ENCODE results near the gene ARHGAP44. TPM values are rescaled to one million over a fixed set of nuclear protein-coding genes. Genes with fewer than 3 reads are reported as not detected.

Gene ARHGAP44
- total RNA-seq, 2 experiments from 2014 or later, result 0.26 to 0.37 TPM

DNA sequence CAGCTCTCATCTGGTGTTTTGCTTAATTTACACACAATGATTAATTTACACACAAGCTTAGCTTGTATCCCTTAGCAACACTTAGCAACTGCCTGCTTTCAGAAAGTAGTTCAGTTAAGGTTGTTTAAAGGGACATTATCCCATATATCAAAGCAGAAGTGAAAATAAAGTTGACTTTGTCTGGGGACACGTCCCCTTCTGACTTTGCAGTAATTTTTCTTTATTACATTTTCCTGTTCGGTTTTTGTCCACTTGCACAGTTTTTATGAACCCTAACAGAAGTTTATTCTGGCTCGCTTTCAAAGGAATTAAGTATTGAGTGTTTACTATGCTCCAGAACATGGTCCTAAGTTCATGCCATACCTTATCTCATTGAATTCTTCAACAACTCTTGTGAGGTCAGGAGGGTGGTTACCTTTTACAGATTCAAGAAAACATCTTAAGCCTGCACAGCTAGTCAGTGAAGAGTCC, 41.5 kb downstream of the ARHGAP44 start:
- ATAC-seq (no peak), DNase-seq (no peak)
- H3K27ac Mint-ChIP-seq, result no peak overlapping the region
- no peaks in the 10 kb centered on the region for H3K36me3 Mint-ChIP-seq (ENCODE audit: low read depth)
- ChIA-PET CTCF (no interaction called here), POLR2A (no interaction called here)
- peaks cover 19% of the 10 kb centered on the region for H3K9me3 Mint-ChIP-seq (ENCODE audit: insufficient read depth)
- no peak overlapping the region for H3K4me3 Mint-ChIP-seq
- no peaks in the 10 kb centered on the region for H3K27me3 Mint-ChIP-seq (ENCODE audit: low read depth)
- H3K4me1 Mint-ChIP-seq (ENCODE audit: low read depth), result no peaks in the 10 kb centered on the region

DNA sequence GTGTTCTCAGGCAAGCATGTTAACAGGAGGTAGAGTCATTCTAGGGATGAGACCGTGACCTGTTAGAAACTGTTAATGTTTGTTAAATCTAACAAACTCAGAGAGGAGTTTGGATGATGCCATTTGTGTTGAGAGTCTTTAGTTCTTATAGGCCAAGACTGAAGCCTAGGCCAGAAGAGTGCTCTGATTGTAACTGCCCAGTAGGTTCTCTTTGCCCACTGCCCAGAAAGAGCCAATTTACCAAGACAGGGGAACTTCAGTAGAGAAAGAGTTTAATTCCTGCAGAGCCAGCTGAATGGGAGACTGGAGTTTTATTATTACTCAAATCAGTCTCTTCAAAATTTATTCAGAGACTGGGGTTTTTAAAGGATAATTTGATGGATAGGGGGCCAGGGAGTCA, 42.5 kb downstream of the ARHGAP44 start:
- Mint-ChIP-seq H3K4me3 (no peak overlapping the region), H3K27me3 (ENCODE audit: low read depth) (no peaks in the 10 kb centered on the region), H3K4me1 (ENCODE audit: low read depth) (no peaks in the 10 kb centered on the region), H3K36me3 (ENCODE audit: low read depth) (no peaks in the 10 kb centered on the region), H3K9me3 (ENCODE audit: insufficient read depth) (peaks cover 19% of the 10 kb centered on the region), H3K27ac (no peak overlapping the region)
- DNase-seq, result no peak
- POLR2A ChIA-PET, result no interaction called here
- CTCF ChIA-PET, result no interaction called here
- ATAC-seq, result no peak

DNA sequence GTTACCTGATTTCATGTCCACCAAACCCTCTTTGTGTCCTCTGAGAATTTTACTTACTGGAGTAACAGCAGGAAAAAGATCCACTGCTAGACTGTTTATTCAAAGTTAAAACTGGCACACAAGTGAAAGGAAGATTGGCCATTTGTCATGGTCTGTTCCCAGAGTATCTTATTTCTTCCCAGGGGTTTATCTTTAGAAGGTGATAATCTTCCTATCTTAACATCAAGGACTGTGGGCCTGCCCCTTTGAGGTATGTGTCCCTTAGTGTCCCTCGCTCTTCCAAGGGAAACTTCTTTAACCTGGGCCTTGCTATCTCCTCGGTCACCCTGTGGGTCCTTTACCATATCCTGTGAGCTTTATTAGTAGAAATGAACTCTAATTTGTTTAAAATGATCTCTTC, 49.7 kb downstream of the ARHGAP44 start:
- ChIA-PET POLR2A (no interaction called here), CTCF (no interaction called here)
- Mint-ChIP-seq H3K4me3 (no peak overlapping the region), H3K36me3 (ENCODE audit: low read depth) (no peaks in the 10 kb centered on the region), H3K4me1 (ENCODE audit: low read depth) (no peaks in the 10 kb centered on the region), H3K27me3 (ENCODE audit: low read depth) (no peaks in the 10 kb centered on the region), H3K9me3 (ENCODE audit: insufficient read depth) (no peaks in the 10 kb centered on the region), H3K27ac (no peak overlapping the region)
- no peak for DNase-seq
- no peak for ATAC-seq

DNA sequence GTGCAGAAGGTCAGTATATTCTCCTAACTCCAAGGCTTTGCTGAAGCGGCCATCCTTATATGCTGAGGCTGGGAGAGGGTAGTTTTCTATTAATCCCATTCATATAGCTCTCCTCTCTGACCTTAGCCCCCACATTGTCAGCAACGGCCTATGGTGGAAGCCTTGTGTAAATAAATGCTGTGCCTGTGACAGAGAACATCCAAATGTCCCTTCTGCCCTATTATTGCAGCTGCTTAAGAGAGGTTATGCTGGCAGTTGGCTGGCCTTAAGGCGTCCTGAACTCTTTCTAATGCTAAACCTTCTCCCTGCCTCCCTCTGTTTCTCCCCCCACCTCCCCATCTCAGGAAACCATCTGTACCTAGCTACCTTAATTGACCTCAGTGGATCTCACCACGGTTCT, 53.6 kb downstream of the ARHGAP44 start:
- DNase-seq (no peak), ATAC-seq (no peak)
- Mint-ChIP-seq H3K4me1 (ENCODE audit: low read depth) (no peaks in the 10 kb centered on the region), H3K9me3 (ENCODE audit: insufficient read depth) (peaks cover 3% of the 10 kb centered on the region), H3K4me3 (no peak overlapping the region), H3K27ac (no peak overlapping the region), H3K36me3 (ENCODE audit: low read depth) (no peaks in the 10 kb centered on the region), H3K27me3 (ENCODE audit: low read depth) (no peaks in the 10 kb centered on the region)
- POLR2A ChIA-PET, result no interaction called here
- CTCF ChIA-PET, result no interaction called here

DNA sequence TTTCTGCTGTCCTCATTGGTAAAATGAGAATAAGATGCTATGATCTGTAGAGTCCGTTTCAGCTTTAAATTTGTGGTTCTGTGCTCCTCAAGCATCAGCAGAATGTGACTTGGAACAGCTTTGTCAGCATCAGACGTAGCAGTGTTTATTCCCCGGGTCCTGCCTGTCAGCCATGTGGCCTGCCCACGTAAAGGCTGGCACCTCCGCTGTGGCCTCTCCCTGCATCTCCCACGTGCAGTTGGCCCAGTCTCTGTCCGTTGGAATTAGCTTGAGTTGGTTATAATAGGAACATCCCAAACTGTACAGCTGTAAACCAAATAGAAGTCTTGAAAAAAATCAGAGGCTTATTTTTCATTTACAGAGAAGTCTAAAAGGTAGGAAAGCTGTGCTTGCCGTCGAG, 61.7 kb downstream of the ARHGAP44 start:
- ChIA-PET CTCF (no interaction called here), POLR2A (no interaction called here)
- H3K4me1 Mint-ChIP-seq (ENCODE audit: low read depth), result no peaks in the 10 kb centered on the region
- no peaks in the 10 kb centered on the region for H3K27me3 Mint-ChIP-seq (ENCODE audit: low read depth)
- H3K4me3 Mint-ChIP-seq, result no peak overlapping the region
- no peaks in the 10 kb centered on the region for H3K36me3 Mint-ChIP-seq (ENCODE audit: low read depth)
- DNase-seq, result no peak
- peaks cover 11% of the 10 kb centered on the region for H3K9me3 Mint-ChIP-seq (ENCODE audit: insufficient read depth)
- ATAC-seq, result no peak
- no peak overlapping the region for H3K27ac Mint-ChIP-seq

DNA sequence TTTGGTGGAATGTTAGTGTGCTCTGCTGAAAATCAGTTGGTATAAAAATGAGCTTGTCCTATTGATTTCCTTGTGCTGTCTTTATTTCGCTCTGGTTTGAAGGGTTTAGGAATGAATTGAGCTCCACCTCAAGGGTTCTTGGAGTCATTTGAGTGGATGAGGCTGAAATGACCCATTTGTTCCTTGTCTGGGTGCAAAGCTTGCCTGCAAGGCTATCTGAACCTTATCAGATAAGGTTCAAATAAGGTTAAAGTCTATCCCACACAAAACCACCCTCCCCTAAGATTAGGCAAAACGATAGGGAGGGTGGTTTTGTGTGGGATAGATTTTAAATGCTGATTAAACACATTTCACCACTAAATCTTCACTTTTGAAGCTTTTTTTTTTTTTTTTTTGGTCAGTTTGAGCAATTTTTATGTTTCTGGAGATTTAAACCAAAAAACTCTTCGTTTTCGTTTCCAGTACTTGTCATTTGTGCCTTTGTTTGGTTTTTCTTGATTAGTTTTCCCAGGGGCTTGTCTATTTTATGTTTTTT, 62.7 kb downstream of the ARHGAP44 start:
- Mint-ChIP-seq H3K4me3 (no peak overlapping the region), H3K9me3 (ENCODE audit: insufficient read depth) (peaks cover 11% of the 10 kb centered on the region)

DNA sequence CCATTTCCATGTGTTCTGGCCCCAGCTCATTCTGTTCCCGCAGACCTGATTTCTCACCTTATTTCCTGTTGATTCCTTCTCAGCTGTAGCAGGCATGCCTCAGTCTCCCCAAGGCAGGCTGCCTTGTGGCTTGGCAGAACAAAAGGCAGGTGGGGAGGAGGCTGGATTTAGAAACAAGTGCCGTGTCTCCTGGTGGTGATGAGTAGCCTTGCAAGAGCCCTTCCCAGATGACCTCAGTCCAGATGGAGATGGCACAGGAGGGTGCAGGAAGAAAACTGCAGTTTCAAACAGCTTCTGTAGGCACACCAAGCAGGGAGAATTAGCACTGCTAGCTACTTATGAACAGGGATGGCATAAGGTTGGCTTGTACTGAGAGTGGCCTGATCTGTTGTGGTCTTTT, 64.6 kb downstream of the ARHGAP44 start:
- POLR2A ChIA-PET, result no interaction called here
- H3K36me3 Mint-ChIP-seq (ENCODE audit: low read depth), result no peaks in the 10 kb centered on the region
- no peaks in the 10 kb centered on the region for H3K4me1 Mint-ChIP-seq (ENCODE audit: low read depth)
- CTCF ChIA-PET, result no interaction called here
- H3K27me3 Mint-ChIP-seq (ENCODE audit: low read depth), result no peaks in the 10 kb centered on the region
- no peak overlapping the region for H3K27ac Mint-ChIP-seq
- peaks cover 5% of the 10 kb centered on the region for H3K9me3 Mint-ChIP-seq (ENCODE audit: insufficient read depth)
- DNase-seq (no peak), ATAC-seq (no peak)
- no peak overlapping the region for H3K4me3 Mint-ChIP-seq

More for the DNA sequence above, 62.7 kb downstream of the ARHGAP44 start:
- H3K36me3 Mint-ChIP-seq (ENCODE audit: low read depth), result no peaks in the 10 kb centered on the region
- ATAC-seq, result no peak
- ChIA-PET CTCF (no interaction called here), POLR2A (no interaction called here)
- no peak overlapping the region for H3K27ac Mint-ChIP-seq
- no peak for DNase-seq
- no peaks in the 10 kb centered on the region for H3K4me1 Mint-ChIP-seq (ENCODE audit: low read depth)
- no peaks in the 10 kb centered on the region for H3K27me3 Mint-ChIP-seq (ENCODE audit: low read depth)

DNA sequence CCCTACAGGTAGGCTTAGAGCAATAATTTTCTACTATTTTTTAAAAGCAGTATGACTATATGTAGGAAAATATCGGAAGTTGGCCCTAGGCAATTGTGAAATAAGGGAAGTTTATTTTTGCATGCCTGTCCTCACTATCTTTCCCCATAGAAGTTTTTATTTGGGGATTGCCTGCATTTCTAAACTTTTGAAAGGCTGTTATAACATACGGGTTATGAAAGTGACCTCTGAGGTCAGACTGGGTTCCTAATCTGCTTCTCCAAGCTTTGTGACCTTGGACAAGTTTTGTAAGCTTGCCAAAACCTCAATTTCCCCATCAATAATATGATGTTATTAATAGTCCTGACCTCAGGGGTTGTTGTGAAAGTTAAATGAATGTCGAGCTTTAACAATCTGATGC, 67.1 kb downstream of the ARHGAP44 start:
- CTCF ChIA-PET, result no interaction called here
- POLR2A ChIA-PET, result no interaction called here
- DNase-seq (no peak), ATAC-seq (no peak)
- no peaks in the 10 kb centered on the region for H3K4me1 Mint-ChIP-seq (ENCODE audit: low read depth)
- no peaks in the 10 kb centered on the region for H3K36me3 Mint-ChIP-seq (ENCODE audit: low read depth)
- no peaks in the 10 kb centered on the region for H3K27me3 Mint-ChIP-seq (ENCODE audit: low read depth)
- H3K27ac Mint-ChIP-seq, result no peak overlapping the region
- H3K9me3 Mint-ChIP-seq (ENCODE audit: insufficient read depth), result peaks cover 5% of the 10 kb centered on the region
- no peak overlapping the region for H3K4me3 Mint-ChIP-seq

DNA sequence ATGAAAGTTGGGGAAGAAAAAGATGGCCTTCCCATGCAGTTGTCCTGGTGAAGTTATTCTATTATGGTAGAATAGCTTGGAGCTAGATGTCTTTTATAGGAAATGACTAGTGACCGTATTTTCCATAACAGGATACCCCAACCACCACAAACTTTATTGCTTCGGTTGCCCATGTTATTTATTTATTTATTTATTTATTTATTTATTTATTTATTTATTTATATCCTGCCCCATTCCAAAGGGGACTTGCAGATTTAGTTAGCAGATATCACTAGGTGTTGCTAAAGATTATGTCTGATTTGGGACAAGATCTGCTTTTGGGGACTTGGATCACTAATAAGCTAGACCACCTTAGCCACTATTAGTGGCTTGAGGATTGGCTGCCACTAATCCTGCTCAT, 68.3 kb downstream of the ARHGAP44 start:
- no peaks in the 10 kb centered on the region for H3K27me3 Mint-ChIP-seq (ENCODE audit: low read depth)
- ATAC-seq (no peak), DNase-seq (no peak)
- no peaks in the 10 kb centered on the region for H3K36me3 Mint-ChIP-seq (ENCODE audit: low read depth)
- POLR2A ChIA-PET, result no interaction called here
- no peaks in the 10 kb centered on the region for H3K4me1 Mint-ChIP-seq (ENCODE audit: low read depth)
- H3K27ac Mint-ChIP-seq, result no peak overlapping the region
- H3K4me3 Mint-ChIP-seq, result no peak overlapping the region
- CTCF ChIA-PET, result no interaction called here
- peaks cover 4% of the 10 kb centered on the region for H3K9me3 Mint-ChIP-seq (ENCODE audit: insufficient read depth)

DNA sequence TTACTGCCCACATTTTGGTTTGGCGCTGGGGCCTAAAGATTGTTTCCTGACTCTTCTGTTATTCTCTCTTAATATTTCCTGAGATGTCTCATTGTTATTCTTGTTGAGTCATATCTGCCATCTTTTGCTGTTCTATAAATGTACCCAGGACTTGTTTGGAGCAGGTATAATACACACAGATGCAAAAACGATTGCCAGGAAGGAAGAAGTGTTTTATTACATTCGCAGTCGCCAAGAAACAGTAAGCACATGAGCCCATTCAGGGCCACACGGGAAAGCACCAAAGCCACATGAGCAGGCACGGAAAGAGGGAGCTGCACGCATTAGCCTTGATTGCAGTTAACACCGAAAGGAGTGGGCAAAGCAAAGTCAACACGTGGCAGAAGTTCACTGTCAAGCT, 70.2 kb downstream of the ARHGAP44 start:
- Mint-ChIP-seq H3K9me3 (ENCODE audit: insufficient read depth) (no peaks in the 10 kb centered on the region), H3K36me3 (ENCODE audit: low read depth) (no peaks in the 10 kb centered on the region), H3K27ac (no peak overlapping the region), H3K27me3 (ENCODE audit: low read depth) (no peaks in the 10 kb centered on the region), H3K4me3 (no peak overlapping the region), H3K4me1 (ENCODE audit: low read depth) (no peaks in the 10 kb centered on the region)
- DNase-seq (no peak), ATAC-seq (no peak)
- ChIA-PET POLR2A (no interaction called here), CTCF (no interaction called here)

DNA sequence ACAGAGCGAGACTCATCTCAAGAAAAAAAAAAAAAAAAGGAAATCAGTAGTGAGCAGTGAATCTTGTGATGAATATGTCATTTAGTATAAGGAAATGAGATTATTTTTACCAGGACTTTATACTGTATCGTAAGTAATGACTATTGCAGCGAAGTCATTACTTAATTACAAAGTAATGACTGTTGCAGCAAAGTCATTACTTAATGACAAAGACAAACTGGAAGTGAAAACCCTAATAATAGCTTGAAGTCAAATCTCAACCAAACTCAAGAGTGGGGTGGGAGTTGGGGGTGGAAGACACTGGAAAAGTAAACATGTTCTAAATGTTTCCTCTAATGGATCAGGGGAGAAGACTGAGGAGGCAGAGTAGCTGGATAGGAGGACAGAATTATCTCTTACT, 76.5 kb downstream of the ARHGAP44 start:
- no peak for DNase-seq
- ChIA-PET CTCF (no interaction called here), POLR2A (no interaction called here)
- Mint-ChIP-seq H3K27me3 (ENCODE audit: low read depth) (no peaks in the 10 kb centered on the region), H3K4me3 (no peak overlapping the region), H3K9me3 (ENCODE audit: insufficient read depth) (no peaks in the 10 kb centered on the region), H3K27ac (no peak overlapping the region), H3K4me1 (ENCODE audit: low read depth) (no peaks in the 10 kb centered on the region), H3K36me3 (ENCODE audit: low read depth) (no peaks in the 10 kb centered on the region)
- ATAC-seq, result no peak

DNA sequence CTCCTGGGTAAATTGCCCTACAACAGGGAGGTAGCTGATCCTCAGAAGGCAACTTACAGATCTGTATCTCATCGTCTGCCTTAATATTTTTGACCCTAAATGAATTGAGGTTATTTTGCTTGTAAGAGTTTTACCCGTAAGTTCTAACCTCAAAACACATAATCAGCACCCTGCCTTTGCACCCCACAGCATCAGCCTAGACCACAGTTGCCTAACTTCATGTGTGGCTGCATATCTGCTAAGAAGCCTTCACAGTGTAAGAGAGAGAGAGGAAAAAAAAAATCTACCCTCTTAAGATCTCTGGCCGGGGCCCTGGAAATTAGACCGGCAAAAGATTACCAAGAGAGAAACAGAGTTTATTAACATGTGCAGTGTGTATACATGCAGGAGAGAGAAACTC, 76.9 kb downstream of the ARHGAP44 start:
- ATAC-seq (no peak), DNase-seq (no peak)
- POLR2A ChIA-PET, result no interaction called here
- CTCF ChIA-PET, result no interaction called here
- no peak overlapping the region for H3K27ac Mint-ChIP-seq
- no peaks in the 10 kb centered on the region for H3K9me3 Mint-ChIP-seq (ENCODE audit: insufficient read depth)
- H3K4me3 Mint-ChIP-seq, result no peak overlapping the region
- no peaks in the 10 kb centered on the region for H3K4me1 Mint-ChIP-seq (ENCODE audit: low read depth)
- no peaks in the 10 kb centered on the region for H3K36me3 Mint-ChIP-seq (ENCODE audit: low read depth)
- H3K27me3 Mint-ChIP-seq (ENCODE audit: low read depth), result no peaks in the 10 kb centered on the region

DNA sequence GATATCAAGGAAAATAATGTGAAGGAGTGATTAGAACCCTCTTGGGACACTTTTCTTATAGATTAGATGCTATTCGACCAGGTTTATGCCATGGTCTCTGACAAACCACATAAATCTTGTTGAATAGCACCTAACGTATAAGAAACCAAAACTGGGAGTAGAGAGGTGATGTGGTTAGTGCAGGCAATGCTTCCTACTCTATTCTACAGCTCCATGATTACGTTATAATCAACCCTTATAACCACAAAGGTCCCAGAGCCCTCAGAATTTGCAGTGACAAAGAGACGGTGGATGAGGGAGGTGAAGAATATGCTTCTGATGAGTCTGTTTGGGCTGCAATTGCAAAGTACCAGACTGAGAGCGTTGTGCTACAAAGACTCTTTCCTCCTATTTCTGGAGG, 78.4 kb downstream of the ARHGAP44 start:
- H3K4me1 Mint-ChIP-seq (ENCODE audit: low read depth), result no peaks in the 10 kb centered on the region
- ChIA-PET POLR2A (no interaction called here), CTCF (no interaction called here)
- no peak overlapping the region for H3K4me3 Mint-ChIP-seq
- no peaks in the 10 kb centered on the region for H3K36me3 Mint-ChIP-seq (ENCODE audit: low read depth)
- H3K27ac Mint-ChIP-seq, result no peak overlapping the region
- H3K27me3 Mint-ChIP-seq (ENCODE audit: low read depth), result no peaks in the 10 kb centered on the region
- no peak for DNase-seq
- H3K9me3 Mint-ChIP-seq (ENCODE audit: insufficient read depth), result peaks cover 2% of the 10 kb centered on the region
- no peak for ATAC-seq
